HepG2 (cell line): ENCODE results near the gene KCNK2. TPM values are rescaled to one million over a fixed set of nuclear protein-coding genes. Genes with fewer than 3 reads are reported as not detected.

Source experiments
- ATAC-seq: fragments of 200-7000 bp; cut with Tn5 transposase; 3 replicates; pipeline ENCODE4 v1.9.1; 2020; ENCODE audit warnings: mild to moderate bottlenecking, moderate library complexity
- BruUV-seq: library from RNA; stranded (reverse); fragments of 400-500 nt; replicated peaks from 2 replicates; lab custom pipeline; 2021; lab: Mats Ljungman, UMichigan
- CTCF ChIA-PET: fragments of 300-600 bp; formaldehyde crosslinking; extraction: SDS; loops from one replicate; lab custom pipeline; 2021; ENCODE audit warnings: low total read pairs, inconsistent platforms, low intra/inter-chr PET ratio; lab: Yijun Ruan, JAX
- POLR2A ChIA-PET: fragments of 350-600 bp; sonication (Branson Sonifier 250); formaldehyde crosslinking; loops from one replicate; lab custom pipeline; 2020; ENCODE audit warnings: antibody characterized with exemption, inconsistent platforms; lab: Yijun Ruan, JAX
- DNase-seq: peaks from one replicate; pipeline ENCODE4 v3.0.0-alpha.2; 2015; ENCODE audit warnings: low spot score
- FAIRE-seq: peaks from 3 replicates; lab custom pipeline; 2011; peaks lifted over from hg19 to GRCh38; lab: Jason Lieb, UNC
- H2AFZ ChIP-seq: one replicate; pipeline ENCODE4 v1.6.1; 2011; ENCODE audit warnings: low read length, inconsistent platforms
- H3K27ac ChIP-seq: fragments of 300-600 bp; 3 replicates; pipeline ENCODE4 v1.8.0; 2011; ENCODE audit warnings: mixed run types, mild to moderate bottlenecking, mixed read lengths, low read length, inconsistent platforms; ENCODE audit not compliant: insufficient read depth; ENCODE audit errors: extremely low read length
- H3K27me3 ChIP-seq, 2 experiments: fragments of 200-600 bp in 1 of 2; 2 replicates in 1 of 2; 3 replicates in 1 of 2; pipeline versions ENCODE4 v1.6.0 to v1.8.0; 2011; ENCODE audit warnings: low read length in 2 of 2, mild to moderate bottlenecking in 2 of 2, moderate library complexity in 2 of 2, inconsistent platforms in 1 of 2; ENCODE audit not compliant: insufficient read depth in 2 of 2, control insufficient read depth in 1 of 2
- H3K36me3 ChIP-seq, 2 experiments: fragments of 200-600 bp in 1 of 2; replicated peaks in 1 of 2; 2 replicates in 1 of 2; 3 replicates in 1 of 2; pipeline versions ENCODE4 v1.5.1 to v1.8.0; 2011; ENCODE audit warnings: low read length in 2 of 2, inconsistent platforms in 1 of 2; ENCODE audit not compliant: insufficient read depth in 2 of 2, control insufficient read depth in 1 of 2
- H3K4me1 ChIP-seq: 2 replicates; pipeline ENCODE4 v1.5.1; 2012; ENCODE audit warnings: low read length, inconsistent platforms; ENCODE audit not compliant: insufficient read depth
- H3K4me2 ChIP-seq: 2 replicates; pipeline ENCODE4 v1.6.0; 2011; ENCODE audit warnings: low read depth, low read length, inconsistent platforms
- H3K4me3 ChIP-seq, 3 experiments: fragments of 200-600 bp in 1 of 3; sonication (generic), shearing (Covaris generic) in 1 of 3; replicated peaks in 1 of 3; 2 replicates each; pipeline ENCODE4 v1.5.1; 2011 to 2016; ENCODE audit warnings: low read length in 3 of 3, inconsistent platforms in 2 of 3, low read depth in 2 of 3, mild to moderate bottlenecking in 2 of 3, control low read depth in 1 of 3, mixed read lengths in 1 of 3; ENCODE audit not compliant: insufficient read depth in 1 of 3
- H3K79me2 ChIP-seq: one replicate; pipeline ENCODE4 v1.6.1; 2011; ENCODE audit warnings: low read length, inconsistent platforms; ENCODE audit not compliant: insufficient read depth
- H3K9ac ChIP-seq: 2 replicates; pipeline ENCODE4 v1.6.0; 2011; ENCODE audit warnings: mild to moderate bottlenecking, low read depth, low read length, inconsistent platforms; ENCODE audit not compliant: insufficient read depth
- H3K9me3 ChIP-seq: 2 replicates; pipeline ENCODE4 v1.5.1; 2012; ENCODE audit warnings: mild to moderate bottlenecking, low read length
- H4K20me1 ChIP-seq: 2 replicates; pipeline ENCODE4 v1.6.0; 2011; ENCODE audit warnings: inconsistent platforms, mild to moderate bottlenecking, low read length, moderate library complexity; ENCODE audit not compliant: insufficient read depth
- CBX2 ChIP-seq, 2 experiments: fragments of 200-600 bp in 1 of 2; sonication (generic); formaldehyde crosslinking in 1 of 2; IDR thresholded peaks; 2 replicates each; pipeline versions ENCODE4 v1.7.0 to v1.8.1; 2018 to 2022; ENCODE audit warnings: low read depth in 2 of 2, low read length in 1 of 2, mild to moderate bottlenecking in 1 of 2, missing genetic modification reagents in 1 of 2
- CBX5 ChIP-seq: sonication (generic); formaldehyde crosslinking; IDR thresholded peaks from 2 replicates; pipeline ENCODE4 v1.4.0; 2020; ENCODE audit warnings: missing genetic modification reagents, borderline replicate concordance
- ELF1 ChIP-seq: sonication (generic); formaldehyde crosslinking; IDR thresholded peaks from 2 replicates; pipeline ENCODE4 v1.4.0; 2020; ENCODE audit warnings: missing genetic modification reagents
- MXI1 ChIP-seq: IDR thresholded peaks from 3 replicates; pipeline ENCODE4 v1.6.1; 2012; ENCODE audit warnings: low read depth, low read length, inconsistent platforms, borderline replicate concordance
- NFE2L2 ChIP-seq: fragments of 150-350 bp; IDR thresholded peaks from 2 replicates; pipeline ENCODE4 v1.6.1; 2014; ENCODE audit warnings: low read length
- NKX3-1 ChIP-seq: sonication (generic); formaldehyde crosslinking; IDR thresholded peaks from 2 replicates; pipeline ENCODE4 v1.5.0; 2020; ENCODE audit warnings: missing genetic modification reagents
- SCMH1 ChIP-seq: sonication (generic); formaldehyde crosslinking; IDR thresholded peaks from 2 replicates; pipeline ENCODE4 v1.9.0; 2021; ENCODE audit warnings: missing genetic modification reagents, mild to moderate bottlenecking, borderline replicate concordance
- ZNF333 ChIP-seq: sonication (generic); formaldehyde crosslinking; IDR thresholded peaks from 2 replicates; pipeline ENCODE4 v1.4.0; 2020; ENCODE audit warnings: mild to moderate bottlenecking, missing genetic modification reagents, borderline replicate concordance
- ZNF431 ChIP-seq: sonication (generic); formaldehyde crosslinking; IDR thresholded peaks from 2 replicates; pipeline ENCODE4 v1.9.0; 2022; ENCODE audit warnings: missing genetic modification reagents, low read depth, mild to moderate bottlenecking, borderline replicate concordance
- ZNF761 ChIP-seq: sonication (generic); formaldehyde crosslinking; conservative IDR thresholded peaks from 2 replicates; pipeline ENCODE4 v1.4.0; 2020; ENCODE audit warnings: mild to moderate bottlenecking, missing genetic modification reagents
- ZNF780A ChIP-seq: sonication (generic); formaldehyde crosslinking; IDR thresholded peaks from 2 replicates; pipeline ENCODE4 v1.8.0; 2022; ENCODE audit warnings: mild to moderate bottlenecking, missing genetic modification reagents, moderate library complexity
- ZNF83 ChIP-seq: sonication (generic); formaldehyde crosslinking; IDR thresholded peaks from 2 replicates; pipeline ENCODE4 v1.4.0; 2020; ENCODE audit warnings: missing genetic modification reagents, mild to moderate bottlenecking, borderline replicate concordance
- ZNF879 ChIP-seq: sonication (generic); formaldehyde crosslinking; IDR thresholded peaks from 2 replicates; pipeline ENCODE4 v1.8.1; 2023; ENCODE audit warnings: missing genetic modification reagents
- ZZZ3 ChIP-seq: sonication (generic); formaldehyde crosslinking; IDR thresholded peaks from 2 replicates; pipeline ENCODE4 v1.4.0; 2020; ENCODE audit warnings: missing genetic modification reagents, mild to moderate bottlenecking, borderline replicate concordance
- in situ Hi-C: cut with HindIII; loops from 2 replicates; pipeline ENCODE4 v1.10.0; 2017; ENCODE audit warnings: low pct_unique_long_range_greater_than_20kb; ENCODE audit not compliant: extremely low pct_ligation_motif_present
- intact Hi-C: fragments of 100-400 bp; cut with micrococcal nuclease; formaldehyde crosslinking; loops from one replicate; pipeline ENCODE4 v1.10.0; 2022; ENCODE audit not compliant: unreplicated experiment
- polyA plus RNA-seq, 8 experiments: library from polyadenylated mRNA; depleted of rRNA in 3 of 8; stranded (reverse) in 7 of 8; unstranded in 1 of 8; fragments of >200 nt; fragmentation: Illumina TruSeq in 4 of 8; extraction: Trizol in 4 of 8; gene quantifications; 2 replicates each; pipeline versions ENCODE4 v1.2.1 to v1.2.3, GENCODE V29; 2011 to 2016; ENCODE audit warnings: low read depth in 4 of 8, missing spikeins in 1 of 8, mixed read lengths in 1 of 8; ENCODE audit not compliant: insufficient read depth in 1 of 8
- total RNA-seq, 5 experiments: library from RNA; depleted of rRNA; stranded (reverse); fragments of >200 nt; fragmentation: Illumina TruSeq; extraction: Trizol; gene quantifications; 2 replicates each; pipeline ENCODE4 v1.2.3, GENCODE V29; 2016; ENCODE audit warnings: low read depth in 1 of 5
- TF ChIP-seq, protein P1 (sequence below): IDR thresholded peaks from 2 replicates; pipeline ENCODE4 v1.6.1; 2016; ENCODE audit warnings: missing genetic modification reagents, missing compliant biosample characterization
- TF ChIP-seq, protein P2 (sequence below): sonication (generic); formaldehyde crosslinking; IDR thresholded peaks from 2 replicates; pipeline ENCODE4 v1.4.0; 2020; ENCODE audit warnings: mild to moderate bottlenecking, missing genetic modification reagents, borderline replicate concordance

Gene KCNK2
- total and polyA plus RNA-seq, 2 of the 13 experiments (the other 11 are each of a cell fraction or from before 2014, with no cell fraction given): not detected

DNA sequence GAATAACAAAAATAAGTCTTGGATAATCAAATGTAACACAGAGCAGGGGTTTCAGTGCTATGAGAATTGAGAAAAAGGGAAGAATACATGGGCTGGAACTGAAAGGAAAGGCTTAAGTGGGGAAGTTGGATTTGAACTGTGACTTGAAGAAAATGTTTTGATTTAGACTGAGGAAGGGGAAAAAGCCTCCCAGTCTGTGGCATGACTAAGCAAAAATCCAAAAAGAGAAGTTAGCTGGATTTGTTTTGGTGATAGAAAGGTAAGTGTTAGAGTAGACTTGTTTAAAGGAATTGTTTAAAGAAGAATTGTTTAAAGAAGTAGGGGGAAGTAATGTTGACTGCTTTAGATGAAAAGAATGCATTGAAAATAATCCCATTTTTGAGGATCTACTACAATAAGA, 46.0 kb downstream of the KCNK2 start:
- no peak overlapping the region for H2AFZ ChIP-seq
- DNase-seq (no peak), ATAC-seq (no peak), FAIRE-seq (no peak)
- H3K4me2 ChIP-seq: no peak overlapping the region
- no peaks in the 10 kb centered on the region for H3K79me2 ChIP-seq
- H3K9ac ChIP-seq: no peak overlapping the region
- no peaks in the 10 kb centered on the region for H3K9me3 ChIP-seq
- H3K4me3 ChIP-seq: no peak overlapping the region
- CTCF ChIA-PET: no interaction called here
- H4K20me1 ChIP-seq: no peaks in the 10 kb centered on the region
- no peaks in the 10 kb centered on the region for H3K36me3 ChIP-seq
- H3K27me3 ChIP-seq: no peaks in the 10 kb centered on the region
- no TSS peak for BruUV-seq
- no peak overlapping the region for H3K27ac ChIP-seq
- in situ Hi-C loops: no loop called here
- intact Hi-C loops: no loop called here
- TF ChIP-seq ELF1 (no peak), NFE2L2 (peak; percentile 66)
- POLR2A ChIA-PET: no interaction called here
- no peaks in the 10 kb centered on the region for H3K4me1 ChIP-seq

DNA sequence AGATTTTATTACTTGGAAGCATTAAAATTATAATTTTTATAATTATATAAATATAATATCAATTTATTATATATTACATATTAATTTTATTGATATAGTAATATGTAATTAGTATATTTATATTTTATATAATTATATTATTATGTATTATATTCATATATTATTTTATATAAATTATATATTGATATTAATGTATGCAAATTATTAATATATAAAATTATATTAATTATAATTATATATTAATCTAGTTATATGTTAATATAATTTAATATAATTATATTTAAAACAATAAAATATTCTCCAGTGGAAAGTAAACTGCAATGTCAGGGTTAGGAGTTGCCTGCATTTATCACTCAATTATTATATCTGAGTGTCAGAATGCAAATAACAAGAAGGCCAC, 48.8 kb downstream of the KCNK2 start:
- intact Hi-C loops (no loop called here), in situ Hi-C loops (no loop called here)
- no peak overlapping the region for H2AFZ ChIP-seq
- H3K79me2 ChIP-seq: no peaks in the 10 kb centered on the region
- no peaks in the 10 kb centered on the region for H3K27me3 ChIP-seq
- BruUV-seq: no TSS peak
- H3K9me3 ChIP-seq: no peaks in the 10 kb centered on the region
- no peak overlapping the region for H3K27ac ChIP-seq
- ATAC-seq: no peak
- FAIRE-seq: no peak
- H3K4me2 ChIP-seq: no peak overlapping the region
- H3K4me3 ChIP-seq: no peak overlapping the region
- CTCF ChIA-PET: no interaction called here
- no peaks in the 10 kb centered on the region for H4K20me1 ChIP-seq
- POLR2A ChIA-PET: no interaction called here
- H3K4me1 ChIP-seq: no peaks in the 10 kb centered on the region
- DNase-seq: no peak
- no peaks in the 10 kb centered on the region for H3K36me3 ChIP-seq
- H3K9ac ChIP-seq: no peak overlapping the region
- no peak for TF ChIP-seq MXI1
- TF ChIP-seq ZZZ3 (CRISPR knock-in tag): no peak
- TF ChIP-seq ZNF83 (CRISPR knock-in tag): no peak
- no peak for TF ChIP-seq ZNF879 (CRISPR knock-in tag)
- TF ChIP-seq ZNF780A (CRISPR knock-in tag): no peak
- TF ChIP-seq ZNF761 (CRISPR knock-in tag): no peak
- TF ChIP-seq NKX3-1: no peak
- TF ChIP-seq SCMH1: no peak
- no peak for TF ChIP-seq CBX5 (CRISPR knock-in tag)
- TF ChIP-seq, protein P1, sequence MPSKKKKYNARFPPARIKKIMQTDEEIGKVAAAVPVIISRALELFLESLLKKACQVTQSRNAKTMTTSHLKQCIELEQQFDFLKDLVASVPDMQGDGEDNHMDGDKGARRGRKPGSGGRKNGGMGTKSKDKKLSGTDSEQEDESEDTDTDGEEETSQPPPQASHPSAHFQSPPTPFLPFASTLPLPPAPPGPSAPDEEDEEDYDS (CRISPR knock-in tag): no peak
- TF ChIP-seq, protein P2, sequence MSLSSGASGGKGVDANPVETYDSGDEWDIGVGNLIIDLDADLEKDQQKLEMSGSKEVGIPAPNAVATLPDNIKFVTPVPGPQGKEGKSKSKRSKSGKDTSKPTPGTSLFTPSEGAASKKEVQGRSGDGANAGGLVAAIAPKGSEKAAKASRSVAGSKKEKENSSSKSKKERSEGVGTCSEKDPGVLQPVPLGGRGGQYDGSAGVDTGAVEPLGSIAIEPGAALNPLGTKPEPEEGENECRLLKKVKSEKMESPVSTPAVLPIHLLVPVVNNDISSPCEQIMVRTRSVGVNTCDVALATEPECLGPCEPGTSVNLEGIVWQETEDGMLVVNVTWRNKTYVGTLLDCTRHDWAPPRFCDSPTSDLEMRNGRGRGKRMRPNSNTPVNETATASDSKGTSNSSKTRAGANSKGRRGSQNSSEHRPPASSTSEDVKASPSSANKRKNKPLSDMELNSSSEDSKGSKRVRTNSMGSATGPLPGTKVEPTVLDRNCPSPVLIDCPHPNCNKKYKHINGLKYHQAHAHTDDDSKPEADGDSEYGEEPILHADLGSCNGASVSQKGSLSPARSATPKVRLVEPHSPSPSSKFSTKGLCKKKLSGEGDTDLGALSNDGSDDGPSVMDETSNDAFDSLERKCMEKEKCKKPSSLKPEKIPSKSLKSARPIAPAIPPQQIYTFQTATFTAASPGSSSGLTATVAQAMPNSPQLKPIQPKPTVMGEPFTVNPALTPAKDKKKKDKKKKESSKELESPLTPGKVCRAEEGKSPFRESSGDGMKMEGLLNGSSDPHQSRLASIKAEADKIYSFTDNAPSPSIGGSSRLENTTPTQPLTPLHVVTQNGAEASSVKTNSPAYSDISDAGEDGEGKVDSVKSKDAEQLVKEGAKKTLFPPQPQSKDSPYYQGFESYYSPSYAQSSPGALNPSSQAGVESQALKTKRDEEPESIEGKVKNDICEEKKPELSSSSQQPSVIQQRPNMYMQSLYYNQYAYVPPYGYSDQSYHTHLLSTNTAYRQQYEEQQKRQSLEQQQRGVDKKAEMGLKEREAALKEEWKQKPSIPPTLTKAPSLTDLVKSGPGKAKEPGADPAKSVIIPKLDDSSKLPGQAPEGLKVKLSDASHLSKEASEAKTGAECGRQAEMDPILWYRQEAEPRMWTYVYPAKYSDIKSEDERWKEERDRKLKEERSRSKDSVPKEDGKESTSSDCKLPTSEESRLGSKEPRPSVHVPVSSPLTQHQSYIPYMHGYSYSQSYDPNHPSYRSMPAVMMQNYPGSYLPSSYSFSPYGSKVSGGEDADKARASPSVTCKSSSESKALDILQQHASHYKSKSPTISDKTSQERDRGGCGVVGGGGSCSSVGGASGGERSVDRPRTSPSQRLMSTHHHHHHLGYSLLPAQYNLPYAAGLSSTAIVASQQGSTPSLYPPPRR (CRISPR knock-in tag): no peak
- TF ChIP-seq ZNF431 (CRISPR knock-in tag): no peak
- TF ChIP-seq CBX2 (IDR thresholded peaks at IDR 0.05; ENCODE audit: low read depth, low read length): no peak
- no peak for TF ChIP-seq CBX2 (CRISPR knock-in tag; IDR thresholded peaks at IDR 0.05; ENCODE audit: low read depth)
- no peak for TF ChIP-seq ZNF333 (CRISPR knock-in tag)
